B cell (primary cell): ENCODE data around the gene KCNH5.

Experiments
- EZH2 ChIP-seq: IDR thresholded peaks from 2 replicates; pipeline ENCODE4 v1.6.1; 2012; ENCODE audit warnings: borderline replicate concordance, low read depth, mild to moderate bottlenecking, moderate library complexity, low read length; ENCODE audit not compliant: insufficient read depth, poor library complexity, severe bottlenecking
- TF ChIP-seq, protein P1 (sequence below): fragments of 200-600 bp; IDR thresholded peaks from one replicate; pipeline ENCODE4 v1.8.0; 2022; ENCODE audit warnings: antibody characterized with exemption, mild to moderate bottlenecking

DNA sequence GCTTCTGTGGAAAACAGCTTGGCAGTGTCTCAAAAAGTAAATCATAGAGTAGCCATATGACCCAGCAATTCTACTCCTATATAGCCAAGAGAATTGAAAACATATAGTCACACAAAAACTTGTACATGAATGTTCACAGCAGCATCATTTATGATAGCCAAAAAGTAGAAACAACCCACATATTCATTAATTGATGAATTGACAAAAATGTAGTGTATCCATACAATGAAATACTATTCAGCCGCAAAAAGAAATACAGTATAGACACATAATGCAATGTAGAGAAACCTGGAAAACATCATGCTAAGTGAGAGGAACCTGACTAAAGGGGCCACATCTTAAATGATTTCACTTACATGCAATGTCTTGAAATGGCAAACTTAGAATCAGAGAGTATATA, 326.6 kb downstream of the KCNH5 start:
- TF ChIP-seq, protein P1, sequence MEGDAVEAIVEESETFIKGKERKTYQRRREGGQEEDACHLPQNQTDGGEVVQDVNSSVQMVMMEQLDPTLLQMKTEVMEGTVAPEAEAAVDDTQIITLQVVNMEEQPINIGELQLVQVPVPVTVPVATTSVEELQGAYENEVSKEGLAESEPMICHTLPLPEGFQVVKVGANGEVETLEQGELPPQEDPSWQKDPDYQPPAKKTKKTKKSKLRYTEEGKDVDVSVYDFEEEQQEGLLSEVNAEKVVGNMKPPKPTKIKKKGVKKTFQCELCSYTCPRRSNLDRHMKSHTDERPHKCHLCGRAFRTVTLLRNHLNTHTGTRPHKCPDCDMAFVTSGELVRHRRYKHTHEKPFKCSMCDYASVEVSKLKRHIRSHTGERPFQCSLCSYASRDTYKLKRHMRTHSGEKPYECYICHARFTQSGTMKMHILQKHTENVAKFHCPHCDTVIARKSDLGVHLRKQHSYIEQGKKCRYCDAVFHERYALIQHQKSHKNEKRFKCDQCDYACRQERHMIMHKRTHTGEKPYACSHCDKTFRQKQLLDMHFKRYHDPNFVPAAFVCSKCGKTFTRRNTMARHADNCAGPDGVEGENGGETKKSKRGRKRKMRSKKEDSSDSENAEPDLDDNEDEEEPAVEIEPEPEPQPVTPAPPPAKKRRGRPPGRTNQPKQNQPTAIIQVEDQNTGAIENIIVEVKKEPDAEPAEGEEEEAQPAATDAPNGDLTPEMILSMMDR: no peak
- TF ChIP-seq EZH2: no peak
